HG03457 (cell line): ENCODE data around the gene RNF6.
"Not testable (repeated sequence)": the region's sequence is repeated elsewhere in the genome, so short reads cannot be mapped to it uniquely, and the experiment has no call there.

ENCODE experiments used
- ATAC-seq: cut with Tn5 transposase; IDR thresholded peaks from one replicate; pipeline ENCODE4 v1.9.1; 2021; ENCODE audit warnings: moderate number of reproducible peaks; ENCODE audit not compliant: unreplicated experiment

The RNF6 gene

GRCh38 chr13:26221721-26222519, at the start of gene RNF6:
Gene RNF6 (minus strand): TSS chr13:26222314. CDS start chr13:26219649, 2,665 bp downstream.
- peak; percentile 93 for ATAC-seq

- no peak for ATAC-seq
Observed at GRCh38 chr13:26270707-26271106, 48.6 kb upstream of the RNF6 start.

GRCh38 chr13:26266311-26266710, 44.2 kb upstream of the RNF6 start:
- no peak for ATAC-seq

GRCh38 chr13:26262156-26262555, 40.0 kb upstream of the RNF6 start:
- no peak for ATAC-seq

GRCh38 chr13:26259634-26260033, 37.5 kb upstream of the RNF6 start:
- ATAC-seq = no peak

- no peak for ATAC-seq
Observed at GRCh38 chr13:26257049-26257448, 34.9 kb upstream of the RNF6 start.

- no peak for ATAC-seq
Observed at GRCh38 chr13:26255691-26256277, 33.7 kb upstream of the RNF6 start.

GRCh38 chr13:26255115-26255514, 33.0 kb upstream of the RNF6 start:
- no peak for ATAC-seq

GRCh38 chr13:26254583-26255111, 32.5 kb upstream of the RNF6 start:
- peak; percentile 22 for ATAC-seq

GRCh38 chr13:26253787-26254582, 31.9 kb upstream of the RNF6 start, which contains the start of gene CDK8:
Gene CDK8 (plus strand): TSS chr13:26254129. CDS start chr13:26254642, 513 bp downstream.
- ATAC-seq = peak; percentile 75

GRCh38 chr13:26253262-26253786, 31.2 kb upstream of the RNF6 start:
- no peak for ATAC-seq

GRCh38 chr13:26252006-26252405, 29.9 kb upstream of the RNF6 start:
- not testable (repeated sequence) for ATAC-seq

- no peak for ATAC-seq
Observed at GRCh38 chr13:26249551-26249950, 27.4 kb upstream of the RNF6 start.

- ATAC-seq = no peak
Observed at GRCh38 chr13:26247608-26248007, 25.5 kb upstream of the RNF6 start.

- ATAC-seq = no peak
Observed at GRCh38 chr13:26247011-26247410, 24.9 kb upstream of the RNF6 start.

- ATAC-seq = no peak
Observed at GRCh38 chr13:26246154-26246553, 24.0 kb upstream of the RNF6 start.

- ATAC-seq = no peak
Observed at GRCh38 chr13:26236296-26236695, 14.2 kb upstream of the RNF6 start.

- ATAC-seq = no peak
Observed at GRCh38 chr13:26230703-26231102, 8.6 kb upstream of the RNF6 start.

GRCh38 chr13:26229080-26229615, 7.0 kb upstream of the RNF6 start:
- ATAC-seq = no peak

GRCh38 chr13:26228096-26228495, 6.0 kb upstream of the RNF6 start:
- ATAC-seq = no peak
